SIG-M5 (cell line): ENCODE measurements around the gene THSD7B.
A peak's percentile ranks its signal among the peaks of the same experiment; 100 is the strongest.

Experiments used
- DNase-seq: peaks from one replicate; lab custom pipeline; 2025; lab: John Stamatoyannopoulos, UW

Gene THSD7B

GRCh38 chr2:137156221-137156844, 391.0 kb downstream of the THSD7B start:
- no peak for DNase-seq

- no peak for DNase-seq
These were observed 392.5 kb downstream of the THSD7B start for GRCh38 chr2:137157851-137158250.

- DNase-seq: no peak
These were observed 395.9 kb downstream of the THSD7B start for GRCh38 chr2:137161250-137161649.

- DNase-seq: no peak
These were observed 400.6 kb downstream of the THSD7B start for GRCh38 chr2:137165968-137166367.

GRCh38 chr2:137167651-137168050, 402.3 kb downstream of the THSD7B start:
- no peak for DNase-seq

GRCh38 chr2:137168552-137168951, 403.2 kb downstream of the THSD7B start:
- no peak for DNase-seq

GRCh38 chr2:137172162-137172561, 406.8 kb downstream of the THSD7B start:
- no peak for DNase-seq

- no peak for DNase-seq
These were observed 408.1 kb downstream of the THSD7B start for GRCh38 chr2:137173463-137173862.

- DNase-seq: no peak
These were observed 409.9 kb downstream of the THSD7B start for GRCh38 chr2:137175246-137175645.

- peak; percentile 52 for DNase-seq
These were observed 413.6 kb downstream of the THSD7B start for GRCh38 chr2:137178951-137179377.

- no peak for DNase-seq
These were observed 414.2 kb downstream of the THSD7B start for GRCh38 chr2:137179542-137179941.

GRCh38 chr2:137180012-137180411, 414.7 kb downstream of the THSD7B start:
- DNase-seq: no peak

- DNase-seq: no peak
These were observed 416.0 kb downstream of the THSD7B start for GRCh38 chr2:137181370-137181769.

- DNase-seq: no peak
These were observed 416.7 kb downstream of the THSD7B start for GRCh38 chr2:137182071-137182470.

- no peak for DNase-seq
These were observed 418.0 kb downstream of the THSD7B start for GRCh38 chr2:137183206-137183898.

- DNase-seq: no peak
These were observed 420.2 kb downstream of the THSD7B start for GRCh38 chr2:137185378-137186078.

GRCh38 chr2:137187216-137187615, 421.9 kb downstream of the THSD7B start:
- no peak for DNase-seq

- no peak for DNase-seq
These were observed 425.3 kb downstream of the THSD7B start for GRCh38 chr2:137190411-137191195.

GRCh38 chr2:137192366-137193310, 427.3 kb downstream of the THSD7B start:
- DNase-seq: no peak

- DNase-seq: no peak
These were observed 428.1 kb downstream of the THSD7B start for GRCh38 chr2:137193401-137193800.

GRCh38 chr2:137194111-137194510, 428.8 kb downstream of the THSD7B start:
- DNase-seq: no peak
